GM19035 (cell line): ENCODE results near the gene S100B.

Experiments used
- ATAC-seq: cut with Tn5 transposase; IDR thresholded peaks from one replicate; pipeline ENCODE4 v1.9.1; 2021; ENCODE audit not compliant: unreplicated experiment

The S100B gene

GRCh38 chr21:46628868-46629267 lies 24.0 kb upstream of the S100B start:
- ATAC-seq: no peak

- no peak for ATAC-seq
Observed at GRCh38 chr21:46627726-46628125, 22.8 kb upstream of the S100B start.

- no peak for ATAC-seq
Observed at GRCh38 chr21:46626975-46627501, 22.2 kb upstream of the S100B start.

- ATAC-seq: no peak
Observed at GRCh38 chr21:46626536-46626935, 21.7 kb upstream of the S100B start.

- no peak for ATAC-seq
Observed at GRCh38 chr21:46625759-46626158, 20.9 kb upstream of the S100B start.

- no peak for ATAC-seq
Observed at GRCh38 chr21:46624050-46624449, 19.2 kb upstream of the S100B start.

GRCh38 chr21:46622226-46622625 lies 17.3 kb upstream of the S100B start:
- ATAC-seq: no peak

GRCh38 chr21:46621457-46622182 lies 16.7 kb upstream of the S100B start:
- ATAC-seq: no peak

GRCh38 chr21:46620846-46621245 lies 16.0 kb upstream of the S100B start:
- ATAC-seq: no peak

- ATAC-seq: no peak
Observed at GRCh38 chr21:46619846-46620245, 15.0 kb upstream of the S100B start.

GRCh38 chr21:46618738-46619379 lies 14.0 kb upstream of the S100B start:
- no peak for ATAC-seq

GRCh38 chr21:46617267-46618051 lies 12.6 kb upstream of the S100B start:
- ATAC-seq: no peak

- ATAC-seq: no peak
Observed at GRCh38 chr21:46616656-46617055, 11.8 kb upstream of the S100B start.

GRCh38 chr21:46616050-46616449 lies 11.2 kb upstream of the S100B start:
- ATAC-seq: no peak

GRCh38 chr21:46613391-46613790 lies 8.5 kb upstream of the S100B start:
- ATAC-seq: no peak

GRCh38 chr21:46610018-46610701 lies 5.3 kb upstream of the S100B start:
- no peak for ATAC-seq

GRCh38 chr21:46608672-46609111 lies 3.8 kb upstream of the S100B start:
- no peak for ATAC-seq

- no peak for ATAC-seq
Observed at GRCh38 chr21:46607636-46608035, 2.8 kb upstream of the S100B start.

- ATAC-seq: no peak
Observed at GRCh38 chr21:46606427-46606813, 1.5 kb upstream of the S100B start.

GRCh38 chr21:46605767-46606426 lies 1.0 kb upstream of the S100B start:
- no peak for ATAC-seq
